K562 (cell line): ENCODE results near the gene CLDN5. TPM values are rescaled to one million over a fixed set of nuclear protein-coding genes. Genes with fewer than 3 reads are reported as not detected.

Experiments
- ARID1B ChIP-seq: fragments of 450-650 bp; IDR thresholded peaks from 2 replicates; pipeline ENCODE4 v1.6.1; 2016; ENCODE audit warnings: antibody characterized with exemption, mild to moderate bottlenecking, inconsistent platforms
- ARID4B ChIP-seq: sonication (generic); formaldehyde crosslinking; IDR thresholded peaks from 2 replicates; pipeline ENCODE4 v1.8.0; 2022; ENCODE audit warnings: mild to moderate bottlenecking, missing genetic modification reagents
- CBX3 ChIP-seq, 2 experiments: IDR thresholded peaks; 1 replicate in 1 of 2; 2 replicates in 1 of 2; pipeline ENCODE4 v1.6.1; 2012; ENCODE audit warnings: inconsistent platforms in 2 of 2, low read length in 2 of 2, borderline replicate concordance in 1 of 2, control low read depth in 1 of 2
- FOXJ3 ChIP-seq: sonication (generic); formaldehyde crosslinking; IDR thresholded peaks from 2 replicates; pipeline ENCODE4 v1.4.0; 2020; ENCODE audit warnings: mild to moderate bottlenecking, missing genetic modification reagents
- LARP7 ChIP-seq: fragments of 450-650 bp; IDR thresholded peaks from 2 replicates; pipeline ENCODE4 v1.6.1; 2016
- MCM5 ChIP-seq: fragments of 450-650 bp; IDR thresholded peaks from 2 replicates; pipeline ENCODE4 v1.6.1; 2016; ENCODE audit warnings: low read depth
- SMARCE1 ChIP-seq: fragments of 450-650 bp; IDR thresholded peaks from 2 replicates; pipeline ENCODE4 v1.7.1; 2016; ENCODE audit warnings: mild to moderate bottlenecking
- ZBTB40 ChIP-seq, 2 experiments: fragments of 450-650 bp in 1 of 2; sonication (generic) in 1 of 2; formaldehyde crosslinking in 1 of 2; IDR thresholded peaks; 2 replicates each; pipeline versions ENCODE4 v1.7.1 to v1.9.0; 2016 to 2022; ENCODE audit warnings: inconsistent platforms in 1 of 2, mild to moderate bottlenecking in 1 of 2, missing genetic modification reagents in 1 of 2
- polyA plus RNA-seq, 8 experiments: library from polyadenylated mRNA; depleted of rRNA in 4 of 8; stranded (reverse) in 5 of 8; unstranded in 3 of 8; fragments of >200 nt; fragmentation: Nextera tagmentation in 2 of 8; fragmentation: Illumina TruSeq in 1 of 8; extraction: Ambion mirVana in 2 of 8; extraction: Trizol in 1 of 8; gene quantifications; 2 replicates each; pipeline versions ENCODE4 v1.2.1 to v1.2.3, GENCODE V29; 2011 to 2014; ENCODE audit warnings: inconsistent platforms in 1 of 8, missing spikeins in 1 of 8
- total RNA-seq, 7 experiments: library from RNA; depleted of rRNA in 6 of 7; stranded (reverse); fragments of >200 nt in 6 of 7; fragmentation: Illumina TruSeq in 2 of 7; extraction: Trizol in 2 of 7; gene quantifications; 2 replicates each; pipeline versions ENCODE4 v1.2.1 to v1.2.3, GENCODE V29; 2011 to 2021; ENCODE audit warnings: low replicate concordance in 1 of 7

The CLDN5 gene
- total and polyA plus RNA-seq, 9 of the 15 experiments (the other 6 are each of a cell fraction or from before 2014, with no cell fraction given) = 0.20 TPM; not detected in 8

GRCh38 chr22:19524170-19525115 lies at the start of gene CLDN5 (continued):
- no peak for TF ChIP-seq ZBTB40 (IDR thresholded peaks at IDR 0.05)
- TF ChIP-seq ZBTB40 (CRISPR knock-in tag; IDR thresholded peaks at IDR 0.05) = no peak
- TF ChIP-seq SMARCE1 = no peak
- TF ChIP-seq FOXJ3 (CRISPR knock-in tag) = no peak
- TF ChIP-seq ARID1B = no peak
- no peak for TF ChIP-seq LARP7
- TF ChIP-seq CBX3 (IDR thresholded peaks at IDR 0.05; ENCODE audit: borderline replicate concordance in 1 of 2, low read length in 2 of 2) = no peak
- no peak for TF ChIP-seq ARID4B (CRISPR knock-in tag)
- TF ChIP-seq MCM5 = no peak
